ENCODE data around the gene PHACTR2.

Gene PHACTR2

DNA sequence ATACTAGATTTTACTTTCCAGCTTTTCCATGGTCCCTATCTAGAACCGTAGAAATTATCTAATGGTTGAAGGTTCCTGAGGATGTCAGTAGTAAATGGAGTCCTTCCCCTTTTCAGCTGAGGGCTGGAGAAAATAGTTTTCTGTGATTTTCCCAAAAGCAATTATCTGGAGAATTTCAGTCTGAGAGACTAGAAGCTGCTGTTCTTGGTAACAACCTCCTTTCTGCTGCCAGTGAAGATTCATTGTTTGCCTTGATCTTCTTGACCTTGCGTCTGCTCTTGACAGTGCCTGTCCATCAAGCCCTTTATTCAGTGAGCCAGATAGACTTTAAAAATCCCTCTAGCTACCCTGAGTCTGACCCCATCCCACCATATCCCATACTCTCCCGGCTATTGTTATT lies 73.1 kb downstream of the PHACTR2 start:
- H3K4me1 ChIP-seq (ENCODE audit: control insufficient read depth, insufficient read depth, low read length, poor library complexity, severe bottlenecking) = peaks cover 19% of the 10 kb centered on the region
- peaks cover 23% of the 10 kb centered on the region for H3K36me3 ChIP-seq (ENCODE audit: control insufficient read depth, insufficient read depth, low read length)
- no peaks in the 10 kb centered on the region for H3K9me3 ChIP-seq (ENCODE audit: control insufficient read depth, low read length)
- no peak overlapping the region for H3K27ac ChIP-seq (ENCODE audit: low read depth, low read length, severe bottlenecking)
- no peak overlapping the region for H3K4me3 ChIP-seq (ENCODE audit: extremely low read depth, insufficient read depth, low read length, poor library complexity, severe bottlenecking)
- WGBS, 2 experiments (ENCODE audit: insufficient coverage in 2 of 2) = 87 to 88% methylated on average over 2 of the region's 3 CpGs

DNA sequence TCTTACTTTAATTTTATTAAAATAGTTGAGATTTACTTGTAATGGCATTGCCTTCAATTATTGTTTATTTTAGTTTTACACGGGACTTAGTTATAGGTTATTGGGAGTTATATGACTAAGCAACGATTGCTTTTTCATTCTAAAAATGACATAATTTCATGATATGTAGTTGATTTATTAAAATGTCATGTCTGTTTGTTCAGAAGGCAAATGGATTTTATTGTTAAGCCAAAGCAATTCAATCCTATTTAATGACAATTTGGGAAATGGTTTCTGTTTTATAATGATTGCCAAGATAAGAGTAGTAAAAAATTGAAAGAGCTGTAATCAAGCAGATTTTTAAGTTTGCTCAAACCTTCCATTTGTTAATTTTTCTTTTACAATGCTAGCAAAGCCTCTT lies 74.7 kb downstream of the PHACTR2 start:
- H3K4me3 ChIP-seq (ENCODE audit: extremely low read depth, insufficient read depth, low read length, poor library complexity, severe bottlenecking) = no peak overlapping the region
- peaks cover 31% of the 10 kb centered on the region for H3K36me3 ChIP-seq (ENCODE audit: control insufficient read depth, insufficient read depth, low read length)
- no peaks in the 10 kb centered on the region for H3K9me3 ChIP-seq (ENCODE audit: control insufficient read depth, low read length)
- WGBS, 2 experiments (ENCODE audit: insufficient coverage in 2 of 2) = 100% methylated on average over 1 of the region's 2 CpGs; no CpG with 5 or more reads in 1 of the 2 experiments
- H3K27ac ChIP-seq (ENCODE audit: low read depth, low read length, severe bottlenecking) = no peak overlapping the region
- H3K4me1 ChIP-seq (ENCODE audit: control insufficient read depth, insufficient read depth, low read length, poor library complexity, severe bottlenecking) = peaks cover 3% of the 10 kb centered on the region

DNA sequence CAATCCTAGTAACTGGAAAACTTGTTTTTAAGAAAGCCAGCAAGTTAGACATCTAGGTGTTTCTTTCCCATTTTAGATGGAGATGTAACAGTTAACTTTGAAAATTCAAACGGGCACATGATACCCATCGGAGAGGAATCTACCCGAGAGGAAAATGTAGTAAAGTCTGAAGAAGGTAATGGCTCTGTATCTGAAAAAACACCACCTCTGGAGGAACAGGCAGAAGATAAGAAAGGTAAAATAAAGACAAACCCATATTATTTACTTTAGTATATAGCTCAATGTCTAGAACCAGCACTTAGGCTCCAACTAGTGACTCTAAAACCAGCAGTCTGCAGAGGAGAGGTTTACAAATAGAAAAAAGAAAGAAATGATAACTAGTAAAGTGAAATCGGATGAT lies 75.9 kb downstream of the PHACTR2 start:
- H3K27ac ChIP-seq (ENCODE audit: low read depth, low read length, severe bottlenecking) = no peak overlapping the region
- H3K4me1 ChIP-seq (ENCODE audit: control insufficient read depth, insufficient read depth, low read length, poor library complexity, severe bottlenecking) = no peaks in the 10 kb centered on the region
- 97% methylated on average over 3 of the region's 4 CpGs; no CpG with 5 or more reads in 1 of the 2 experiments for WGBS, 2 experiments (ENCODE audit: insufficient coverage in 2 of 2)
- peaks cover 37% of the 10 kb centered on the region for H3K36me3 ChIP-seq (ENCODE audit: control insufficient read depth, insufficient read depth, low read length)
- no peaks in the 10 kb centered on the region for H3K9me3 ChIP-seq (ENCODE audit: control insufficient read depth, low read length)
- H3K4me3 ChIP-seq (ENCODE audit: extremely low read depth, insufficient read depth, low read length, poor library complexity, severe bottlenecking) = no peak overlapping the region

DNA sequence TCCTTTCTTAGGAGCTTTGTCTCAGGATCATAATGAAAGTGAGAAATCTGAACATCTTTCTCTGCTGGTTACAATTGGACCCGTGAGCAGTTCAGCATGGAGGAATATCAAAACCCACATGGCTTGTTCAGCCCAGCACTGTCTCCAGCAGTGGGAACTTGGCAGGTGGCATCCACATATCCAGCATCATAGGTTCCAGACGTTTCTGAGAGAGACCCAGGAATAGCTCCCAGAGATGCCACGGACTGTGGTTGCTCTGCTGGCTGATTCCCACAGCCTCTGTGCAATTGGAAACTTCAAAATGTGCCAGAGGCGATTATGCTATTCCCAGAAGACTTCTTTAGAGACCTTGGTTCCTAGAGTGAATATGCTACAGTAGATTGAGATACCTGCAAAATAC lies 76.4 kb downstream of the PHACTR2 start:
- Histone ChIP-seq H3K27ac (ENCODE audit: low read depth, low read length, severe bottlenecking) (no peak overlapping the region), H3K9me3 (ENCODE audit: control insufficient read depth, low read length) (no peaks in the 10 kb centered on the region), H3K36me3 (ENCODE audit: control insufficient read depth, insufficient read depth, low read length) (peaks cover 37% of the 10 kb centered on the region), H3K4me1 (ENCODE audit: control insufficient read depth, insufficient read depth, low read length, poor library complexity, severe bottlenecking) (no peaks in the 10 kb centered on the region), H3K4me3 (ENCODE audit: extremely low read depth, insufficient read depth, low read length, poor library complexity, severe bottlenecking) (no peak overlapping the region)
- WGBS, 2 experiments (ENCODE audit: insufficient coverage in 2 of 2) = 94% methylated on average over 3 to 4 of the region's 4 CpGs

DNA sequence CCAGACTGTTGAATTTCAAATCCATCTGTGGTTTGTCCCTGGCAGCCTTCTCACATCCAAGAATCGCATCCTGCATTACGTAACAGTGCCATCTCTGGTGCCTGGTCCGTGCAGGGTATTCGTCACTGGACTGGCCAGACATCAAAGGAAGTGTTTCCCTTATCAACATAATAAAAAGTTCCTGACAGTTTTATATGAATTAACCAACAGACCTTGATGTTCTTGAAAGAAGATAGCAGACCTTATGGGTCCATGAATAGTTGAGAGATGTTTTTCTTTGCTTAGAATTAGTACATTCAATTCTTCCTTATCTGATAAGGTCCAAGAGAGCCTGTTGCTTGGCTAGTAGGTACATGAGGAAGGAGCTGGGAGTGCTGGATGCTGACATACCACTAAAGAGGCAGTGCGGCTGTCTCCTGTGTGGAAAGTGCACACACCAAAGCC lies 77.6 kb downstream of the PHACTR2 start:
- peaks cover 43% of the 10 kb centered on the region for H3K36me3 ChIP-seq (ENCODE audit: control insufficient read depth, insufficient read depth, low read length)
- WGBS, 2 experiments (ENCODE audit: insufficient coverage in 2 of 2) = 97 to 100% methylated on average over 4 of the region's 5 CpGs
- no peak overlapping the region for H3K4me3 ChIP-seq (ENCODE audit: extremely low read depth, insufficient read depth, low read length, poor library complexity, severe bottlenecking)
- no peak overlapping the region for H3K27ac ChIP-seq (ENCODE audit: low read depth, low read length, severe bottlenecking)
- H3K9me3 ChIP-seq (ENCODE audit: control insufficient read depth, low read length) = no peaks in the 10 kb centered on the region
- H3K4me1 ChIP-seq (ENCODE audit: control insufficient read depth, insufficient read depth, low read length, poor library complexity, severe bottlenecking) = no peaks in the 10 kb centered on the region

DNA sequence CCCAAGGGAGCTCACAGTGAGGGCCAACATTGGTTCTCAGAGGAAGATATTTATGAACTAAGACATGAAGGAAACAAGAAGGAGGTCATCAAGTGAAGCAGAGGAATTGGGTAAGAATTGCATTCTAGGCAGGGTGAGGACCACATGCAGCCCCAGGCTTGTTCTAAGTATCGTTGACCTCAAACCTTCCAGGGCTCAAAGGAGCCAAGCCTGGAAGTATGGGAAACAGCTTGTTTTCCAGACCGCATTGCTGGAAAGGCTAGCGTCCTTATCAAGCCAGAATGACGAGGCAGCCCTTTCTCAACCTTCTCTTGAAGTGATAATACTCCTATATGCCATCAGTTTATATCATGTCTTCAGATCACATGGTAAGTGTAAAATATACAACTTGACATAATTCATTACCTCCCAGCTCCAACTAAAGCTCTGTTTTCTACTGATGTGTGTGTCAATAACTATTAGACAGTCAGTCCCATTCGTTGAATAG lies 79.6 kb downstream of the PHACTR2 start:
- Histone ChIP-seq H3K4me1 (ENCODE audit: control insufficient read depth, insufficient read depth, low read length, poor library complexity, severe bottlenecking) (no peaks in the 10 kb centered on the region), H3K4me3 (ENCODE audit: extremely low read depth, insufficient read depth, low read length, poor library complexity, severe bottlenecking) (no peak overlapping the region), H3K9me3 (ENCODE audit: control insufficient read depth, low read length) (no peaks in the 10 kb centered on the region), H3K36me3 (ENCODE audit: control insufficient read depth, insufficient read depth, low read length) (peaks cover 53% of the 10 kb centered on the region), H3K27ac (ENCODE audit: low read depth, low read length, severe bottlenecking) (no peak overlapping the region)
- WGBS, 2 experiments (ENCODE audit: insufficient coverage in 2 of 2) = 94% methylated on average over 1 to 4 of the region's 5 CpGs

DNA sequence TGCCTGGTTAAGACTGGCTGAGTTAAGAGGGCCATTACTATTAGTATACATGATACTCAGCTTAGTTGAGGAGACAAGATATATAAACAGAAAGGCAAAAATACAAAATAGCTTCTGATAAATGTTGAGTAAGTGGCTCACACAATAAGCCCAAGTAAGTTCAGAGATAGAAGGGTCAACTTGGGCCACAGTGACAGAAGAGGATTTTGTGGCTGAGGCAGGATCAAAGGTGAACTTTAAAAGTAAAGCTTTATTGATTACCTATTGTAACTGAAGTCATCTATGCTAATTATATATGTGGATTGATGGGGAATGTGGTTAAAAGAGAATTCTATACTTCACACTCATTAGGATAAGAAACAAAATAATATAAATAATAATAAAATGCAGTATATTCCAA lies 80.8 kb downstream of the PHACTR2 start:
- no peaks in the 10 kb centered on the region for H3K4me1 ChIP-seq (ENCODE audit: control insufficient read depth, insufficient read depth, low read length, poor library complexity, severe bottlenecking)
- H3K36me3 ChIP-seq (ENCODE audit: control insufficient read depth, insufficient read depth, low read length) = peaks cover 49% of the 10 kb centered on the region
- H3K27ac ChIP-seq (ENCODE audit: low read depth, low read length, severe bottlenecking) = no peak overlapping the region
- no peak overlapping the region for H3K4me3 ChIP-seq (ENCODE audit: extremely low read depth, insufficient read depth, low read length, poor library complexity, severe bottlenecking)
- H3K9me3 ChIP-seq (ENCODE audit: control insufficient read depth, low read length) = no peaks in the 10 kb centered on the region

DNA sequence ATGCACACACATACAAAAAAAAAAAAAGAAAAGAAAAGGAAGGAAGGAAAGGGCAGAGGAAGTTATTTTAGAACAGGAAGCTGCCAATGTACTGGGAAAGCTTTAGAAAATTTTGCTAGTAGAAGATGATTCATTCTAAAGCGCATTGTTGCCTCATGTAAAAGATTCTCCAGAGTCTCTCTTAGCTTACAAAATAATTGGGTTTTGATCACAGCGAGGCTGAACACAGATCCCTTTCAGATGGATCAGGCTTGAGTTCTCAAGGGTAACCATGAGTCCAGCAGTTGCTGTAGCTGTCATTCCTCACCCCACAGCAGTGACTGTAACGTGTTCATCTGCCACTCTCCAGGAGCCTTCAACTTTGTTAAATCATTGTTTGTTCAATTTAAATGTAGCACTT lies 81.9 kb downstream of the PHACTR2 start:
- Histone ChIP-seq H3K27ac (ENCODE audit: low read depth, low read length, severe bottlenecking) (no peak overlapping the region), H3K4me1 (ENCODE audit: control insufficient read depth, insufficient read depth, low read length, poor library complexity, severe bottlenecking) (no peaks in the 10 kb centered on the region), H3K4me3 (ENCODE audit: extremely low read depth, insufficient read depth, low read length, poor library complexity, severe bottlenecking) (no peak overlapping the region), H3K9me3 (ENCODE audit: control insufficient read depth, low read length) (no peaks in the 10 kb centered on the region), H3K36me3 (ENCODE audit: control insufficient read depth, insufficient read depth, low read length) (peaks cover 39% of the 10 kb centered on the region)
- 90 to 100% methylated on average over 2 of the region's 3 CpGs for WGBS, 2 experiments (ENCODE audit: insufficient coverage in 2 of 2)

DNA sequence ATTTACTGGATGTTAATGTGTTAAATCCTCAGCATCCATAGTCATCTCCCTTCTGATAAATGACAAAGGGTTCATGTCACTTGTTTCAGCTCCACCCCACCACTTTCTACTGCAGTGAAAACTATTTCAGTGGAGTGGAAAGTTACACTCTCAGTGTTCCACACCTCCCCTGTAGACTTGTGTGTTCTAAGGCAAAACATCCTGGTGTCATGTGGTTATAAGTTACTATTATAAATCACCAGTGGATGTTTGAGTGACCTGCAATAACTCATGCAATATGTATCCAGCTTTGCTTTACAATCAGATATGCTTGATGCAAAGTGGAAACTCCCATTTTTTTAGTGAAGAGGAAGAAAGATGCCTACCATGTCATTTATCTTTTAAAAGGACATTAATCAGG lies 83.3 kb downstream of the PHACTR2 start:
- peaks cover 41% of the 10 kb centered on the region for H3K36me3 ChIP-seq (ENCODE audit: control insufficient read depth, insufficient read depth, low read length)
- H3K9me3 ChIP-seq (ENCODE audit: control insufficient read depth, low read length) = no peaks in the 10 kb centered on the region
- no peak overlapping the region for H3K27ac ChIP-seq (ENCODE audit: low read depth, low read length, severe bottlenecking)
- H3K4me1 ChIP-seq (ENCODE audit: control insufficient read depth, insufficient read depth, low read length, poor library complexity, severe bottlenecking) = no peaks in the 10 kb centered on the region
- H3K4me3 ChIP-seq (ENCODE audit: extremely low read depth, insufficient read depth, low read length, poor library complexity, severe bottlenecking) = no peak overlapping the region

DNA sequence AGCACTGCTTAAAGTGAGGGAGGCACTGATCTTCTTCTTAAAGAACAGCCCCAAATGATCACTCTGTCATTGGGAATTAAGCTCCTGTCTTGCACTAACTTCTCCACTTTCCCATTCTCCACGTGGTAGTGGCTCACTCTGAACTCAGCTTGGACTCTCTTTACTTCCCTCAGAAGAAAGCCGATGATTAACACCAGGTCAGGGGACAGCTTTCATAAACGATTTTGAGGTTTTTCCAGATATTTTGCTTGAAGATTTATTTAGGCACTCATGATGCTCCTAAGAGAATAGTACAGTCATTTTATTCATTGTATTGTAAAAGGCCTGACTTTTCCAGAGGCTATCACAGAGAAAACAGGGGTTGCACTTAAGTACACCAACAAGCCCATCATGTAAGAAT lies 84.4 kb downstream of the PHACTR2 start:
- Histone ChIP-seq H3K36me3 (ENCODE audit: control insufficient read depth, insufficient read depth, low read length) (peaks cover 47% of the 10 kb centered on the region), H3K4me1 (ENCODE audit: control insufficient read depth, insufficient read depth, low read length, poor library complexity, severe bottlenecking) (no peaks in the 10 kb centered on the region), H3K4me3 (ENCODE audit: extremely low read depth, insufficient read depth, low read length, poor library complexity, severe bottlenecking) (no peak overlapping the region), H3K9me3 (ENCODE audit: control insufficient read depth, low read length) (no peaks in the 10 kb centered on the region), H3K27ac (ENCODE audit: low read depth, low read length, severe bottlenecking) (no peak overlapping the region)
- 60 to 74% methylated on average over 2 to 3 of the region's 3 CpGs for WGBS, 2 experiments (ENCODE audit: insufficient coverage in 2 of 2)

DNA sequence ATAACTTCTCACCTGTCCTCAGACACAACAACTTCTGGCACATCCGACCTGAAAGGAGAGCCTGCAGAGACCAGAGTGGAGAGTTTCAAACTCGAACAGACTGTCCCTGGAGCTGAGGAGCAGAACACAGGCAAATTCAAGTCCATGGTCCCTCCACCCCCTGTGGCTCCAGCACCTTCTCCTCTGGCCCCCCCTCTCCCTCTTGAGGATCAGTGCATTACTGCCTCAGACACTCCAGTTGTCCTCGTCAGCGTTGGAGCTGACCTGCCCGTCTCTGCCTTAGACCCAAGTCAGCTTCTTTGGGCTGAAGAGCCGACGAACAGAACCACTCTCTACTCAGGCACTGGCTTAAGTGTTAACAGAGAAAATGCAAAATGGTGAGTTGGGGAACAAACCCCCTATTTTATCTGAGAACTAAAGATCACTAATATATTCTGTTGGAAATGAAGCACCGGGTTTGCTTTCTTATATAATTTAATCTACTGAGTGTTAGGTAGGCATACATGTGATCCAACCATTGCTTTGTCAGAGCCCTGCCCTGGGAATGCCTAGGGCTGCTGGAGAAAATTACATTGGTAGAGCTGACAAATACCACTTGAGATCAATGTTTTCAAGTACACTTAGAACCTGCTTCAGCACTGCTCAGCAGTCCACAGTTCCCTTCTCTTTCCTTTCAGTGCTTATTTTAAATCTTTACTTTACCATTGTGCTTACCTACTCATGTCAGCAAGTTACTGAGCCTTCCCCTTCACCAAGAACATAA lies 87.8 kb downstream of the PHACTR2 start:
- no peak overlapping the region for H3K4me3 ChIP-seq (ENCODE audit: extremely low read depth, insufficient read depth, low read length, poor library complexity, severe bottlenecking)
- no peaks in the 10 kb centered on the region for H3K9me3 ChIP-seq (ENCODE audit: control insufficient read depth, low read length)
- WGBS, 2 experiments (ENCODE audit: insufficient coverage in 2 of 2) = 83 to 94% methylated on average over 2 to 4 of the region's 8 CpGs
- H3K36me3 ChIP-seq (ENCODE audit: control insufficient read depth, insufficient read depth, low read length) = peaks cover 58% of the 10 kb centered on the region
- H3K4me1 ChIP-seq (ENCODE audit: control insufficient read depth, insufficient read depth, low read length, poor library complexity, severe bottlenecking) = no peaks in the 10 kb centered on the region
- no peak overlapping the region for H3K27ac ChIP-seq (ENCODE audit: low read depth, low read length, severe bottlenecking)

Data from mesodermal cell (in vitro differentiated cells).